Right cardiac atrium (tissue), 5 donors: ENCODE data around the gene STAG2. TPM values are rescaled to one million over a fixed set of nuclear protein-coding genes. Genes with fewer than 3 reads are reported as not detected.

ENCODE experiments used
- ATAC-seq, 2 donors: fragments of 200-7000 bp; cut with Tn5 transposase; one replicate each; pipeline versions ENCODE4 v1.8.0 to v1.9.1; 2020; ENCODE audit warnings: moderate library complexity in 2 of 2, mild to moderate bottlenecking in 1 of 2
- DNase-seq, 3 donors: peaks; one replicate each; pipeline ENCODE4 v3.0.0-alpha.2; 2020
- H3K27ac ChIP-seq: one replicate; pipeline ENCODE4 v1.5.1; 2013; ENCODE audit warnings: mild to moderate bottlenecking, low read length, control low read depth, moderate library complexity
- H3K27me3 ChIP-seq: one replicate; pipeline ENCODE4 v1.6.1; 2013; ENCODE audit not compliant: control insufficient read depth, insufficient read depth
- H3K4me1 ChIP-seq: one replicate; pipeline ENCODE4 v1.6.1; 2013; ENCODE audit warnings: low read length; ENCODE audit not compliant: control insufficient read depth, insufficient read depth
- H3K4me3 ChIP-seq: one replicate; pipeline ENCODE4 v1.5.1; 2013; ENCODE audit warnings: low read length, control low read depth
- H3K9me3 ChIP-seq: one replicate; pipeline ENCODE4 v1.6.1; 2013; ENCODE audit warnings: low read length; ENCODE audit not compliant: control insufficient read depth
- WGBS: extraction: QIAGEN DNeasy Blood & Tissue Kit; methylation state at CpG from one replicate; pipeline ENCODE4 v1.1.7; 2013; 5-methylcytosine and 5-hydroxymethylcytosine counted together
- intact Hi-C, 4 donors: fragments of 100-400 bp; cut with DNase I; formaldehyde crosslinking; loops; one replicate each; pipeline versions ENCODE4 v1.11.0 to v1.14.0; 2022 to 2023
- polyA plus RNA-seq: library from polyadenylated mRNA; stranded (reverse); fragments of 200-250 nt; gene quantifications from one replicate; pipeline ENCODE4 v1.2.3, GENCODE V29; 2013
- total RNA-seq, 4 donors: library from RNA; stranded (reverse); fragmentation: NEBNext Ultra II Directional; extraction: Animal tissue kit (Norgen Biotek cat#: 25700); gene quantifications; one replicate each; pipeline ENCODE4 v1.2.1, GENCODE V29; 2021
- donor health status: healthy with polysubstance abuse.
- donor health status: DM: no; HTN: yes; CAD: no.
- donor health status: DM: no; HTN: no; CAD: no.
- donor health status: DM: no; HTN: yes; CAD: no; lungs with severe emphysema.
- donor health status: DM: yes; HTN: yes; CAD: no.

The STAG2 gene
- total and polyA plus RNA-seq, 5 donors, result 11.9 to 43.4 (median 38.0) TPM

GRCh38 chrX:124001581-124001980 is 40.1 kb downstream of the STAG2 start:
- intact Hi-C loops, result no loop called here
- WGBS, result 87% methylated on average over 2 of the region's 2 CpGs
- no peaks in the 10 kb centered on the region for H3K27me3 ChIP-seq
- H3K4me1 ChIP-seq, result peaks cover 1% of the 10 kb centered on the region
- H3K4me3 ChIP-seq, result no peak overlapping the region
- DNase-seq (no peak), ATAC-seq (no peak)
- H3K27ac ChIP-seq, result no peak overlapping the region
- H3K9me3 ChIP-seq, result no peaks in the 10 kb centered on the region

DNA sequence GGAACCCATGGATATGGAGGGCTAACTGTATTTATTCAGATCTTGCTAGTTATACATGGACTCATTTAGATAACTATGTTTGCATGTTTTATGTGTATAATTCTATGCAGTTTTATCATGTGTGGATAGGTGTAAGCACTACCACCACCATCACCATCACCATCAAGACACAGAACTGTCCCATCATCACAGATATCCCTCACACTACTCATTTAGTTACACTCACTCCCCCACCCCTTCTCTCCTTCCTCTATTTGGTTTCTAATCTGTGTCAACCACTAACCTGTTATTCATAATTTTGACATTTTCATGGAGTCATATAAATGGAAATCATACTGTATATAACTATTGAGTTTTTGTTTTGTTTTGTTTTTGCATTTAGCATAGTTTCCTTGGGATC is 43.7 kb downstream of the STAG2 start:
- no peak overlapping the region for H3K27ac ChIP-seq
- intact Hi-C loops, result no loop called here
- no peak overlapping the region for H3K4me3 ChIP-seq
- DNase-seq, result no peak
- ATAC-seq, result no peak
- no peaks in the 10 kb centered on the region for H3K9me3 ChIP-seq
- H3K4me1 ChIP-seq, result peaks cover 1% of the 10 kb centered on the region
- H3K27me3 ChIP-seq, result no peaks in the 10 kb centered on the region

GRCh38 chrX:124010157-124010556 is 48.7 kb downstream of the STAG2 start:
- WGBS, result 89% methylated on average over 3 of the region's 3 CpGs
- intact Hi-C loops, result no loop called here
- H3K27me3 ChIP-seq, result no peaks in the 10 kb centered on the region
- no peak overlapping the region for H3K4me3 ChIP-seq
- DNase-seq, result no peak
- H3K4me1 ChIP-seq, result peaks cover 1% of the 10 kb centered on the region
- ATAC-seq, result no peak
- H3K27ac ChIP-seq, result no peak overlapping the region
- no peaks in the 10 kb centered on the region for H3K9me3 ChIP-seq

DNA sequence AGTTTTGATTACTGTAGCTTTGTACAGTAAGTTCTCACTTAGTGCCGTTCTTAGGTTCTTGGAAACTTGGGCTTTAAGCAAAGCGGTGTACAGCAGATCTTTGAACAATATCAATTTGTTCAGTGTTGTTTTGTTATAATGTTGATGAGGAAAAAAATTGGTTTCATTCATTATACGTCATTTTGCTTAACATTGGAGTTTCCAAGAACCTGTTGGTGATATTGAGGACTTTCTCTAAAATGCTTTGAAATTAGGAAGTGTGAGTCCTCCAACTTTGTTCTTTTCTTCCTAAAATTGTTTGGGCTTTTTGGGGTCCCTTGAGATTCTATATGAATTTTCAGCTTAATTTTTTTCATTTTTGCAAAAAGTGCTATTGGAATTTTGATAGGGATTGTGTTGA is 49.1 kb downstream of the STAG2 start:
- H3K4me1 ChIP-seq, result peaks cover 1% of the 10 kb centered on the region
- ATAC-seq, result no peak
- no peaks in the 10 kb centered on the region for H3K27me3 ChIP-seq
- 94% methylated on average over 3 of the region's 3 CpGs for WGBS
- intact Hi-C loops, result no loop called here
- H3K4me3 ChIP-seq, result no peak overlapping the region
- DNase-seq, result no peak
- H3K9me3 ChIP-seq, result no peaks in the 10 kb centered on the region
- H3K27ac ChIP-seq, result no peak overlapping the region

DNA sequence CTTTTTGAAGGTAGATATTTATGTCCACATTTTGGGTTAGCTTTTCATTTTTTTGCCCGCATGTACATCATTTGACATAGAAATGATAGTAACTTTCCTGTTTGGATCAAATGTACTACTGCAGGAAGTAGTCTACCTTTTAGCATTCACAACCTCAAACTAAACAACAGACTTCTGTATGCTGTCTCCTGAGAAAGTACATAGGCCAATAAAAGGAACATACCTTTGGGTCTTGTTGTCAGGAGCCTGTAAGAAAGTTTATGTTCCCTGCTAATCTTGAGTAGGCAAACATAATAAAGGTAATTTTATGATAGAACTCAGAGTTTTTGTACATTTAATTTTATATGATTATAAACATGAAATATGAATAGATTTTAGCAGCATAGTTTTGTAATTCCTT is 54.2 kb downstream of the STAG2 start:
- WGBS, result 91% methylated on average over 1 of the region's 1 CpG
- DNase-seq (no peak), ATAC-seq (no peak)
- intact Hi-C loops, result no loop called here
- no peak overlapping the region for H3K4me3 ChIP-seq
- H3K9me3 ChIP-seq, result no peaks in the 10 kb centered on the region
- no peak overlapping the region for H3K27ac ChIP-seq
- H3K27me3 ChIP-seq, result no peaks in the 10 kb centered on the region
- peaks cover 1% of the 10 kb centered on the region for H3K4me1 ChIP-seq

GRCh38 chrX:124016825-124017224 is 55.3 kb downstream of the STAG2 start:
- H3K4me3 ChIP-seq, result no peak overlapping the region
- intact Hi-C loops, result no loop called here
- H3K27ac ChIP-seq, result no peak overlapping the region
- H3K9me3 ChIP-seq, result no peaks in the 10 kb centered on the region
- 97% methylated on average over 1 of the region's 1 CpG for WGBS
- DNase-seq, result no peak
- H3K4me1 ChIP-seq, result peaks cover 1% of the 10 kb centered on the region
- no peak for ATAC-seq
- H3K27me3 ChIP-seq, result no peaks in the 10 kb centered on the region

DNA sequence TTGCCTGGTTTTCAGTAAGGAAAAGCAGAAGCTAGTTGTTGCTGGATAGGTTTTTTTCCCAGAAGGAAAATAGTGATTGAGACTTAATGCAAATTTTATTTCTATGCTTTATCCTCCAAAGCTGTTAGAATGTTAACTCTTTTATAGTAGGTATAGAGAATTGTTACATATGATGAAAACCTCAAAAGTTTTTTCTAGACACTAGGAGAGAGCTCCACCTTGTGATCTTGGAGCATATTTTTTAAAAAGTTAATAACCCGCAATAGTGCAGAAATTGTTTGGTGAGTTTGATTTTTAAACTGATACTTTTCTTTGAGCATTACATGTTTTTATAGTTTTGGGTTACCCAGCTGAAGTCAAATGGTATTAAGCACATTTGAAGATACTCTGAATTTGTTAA is 56.5 kb downstream of the STAG2 start:
- 47% methylated on average over 1 of the region's 1 CpG for WGBS
- no peak overlapping the region for H3K4me3 ChIP-seq
- intact Hi-C loops, result no loop called here
- H3K27ac ChIP-seq, result no peak overlapping the region
- no peaks in the 10 kb centered on the region for H3K27me3 ChIP-seq
- H3K9me3 ChIP-seq, result no peaks in the 10 kb centered on the region
- peaks cover 1% of the 10 kb centered on the region for H3K4me1 ChIP-seq
- DNase-seq, result no peak
- no peak for ATAC-seq

- H3K9me3 ChIP-seq, result no peaks in the 10 kb centered on the region
- 62% methylated on average over 3 of the region's 3 CpGs for WGBS
- peaks cover 1% of the 10 kb centered on the region for H3K4me1 ChIP-seq
- ATAC-seq (no peak), DNase-seq (no peak)
- H3K27me3 ChIP-seq, result no peaks in the 10 kb centered on the region
- H3K4me3 ChIP-seq, result no peak overlapping the region
- H3K27ac ChIP-seq, result no peak overlapping the region
- intact Hi-C loops, result no loop called here
These were observed 62.3 kb downstream of the STAG2 start for GRCh38 chrX:124023838-124024238.

DNA sequence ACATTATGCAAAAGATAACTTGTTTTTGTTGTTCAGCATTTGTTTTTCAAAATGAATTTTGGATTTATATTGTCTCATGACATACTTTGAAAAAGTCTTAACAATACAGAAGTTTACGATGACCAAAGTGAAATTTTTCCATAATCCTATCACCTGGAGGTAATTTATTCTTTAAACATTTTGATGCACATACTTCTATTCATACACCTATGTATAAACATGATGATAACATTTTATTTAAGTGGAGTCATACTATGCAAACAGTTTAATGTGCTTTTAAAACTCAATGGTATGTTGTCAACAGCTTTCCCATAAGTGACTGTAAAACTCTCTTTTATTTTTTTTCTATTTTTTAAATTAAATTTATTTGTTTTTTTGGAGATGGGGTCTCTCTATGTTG is 65.0 kb downstream of the STAG2 start:
- Histone ChIP-seq H3K9me3 (no peaks in the 10 kb centered on the region), H3K4me1 (no peaks in the 10 kb centered on the region), H3K27ac (no peak overlapping the region), H3K4me3 (no peak overlapping the region), H3K27me3 (no peaks in the 10 kb centered on the region)
- intact Hi-C loops, result no loop called here
- ATAC-seq, result no peak
- WGBS, result 98% methylated on average over 1 of the region's 1 CpG
- no peak for DNase-seq

GRCh38 chrX:124028182-124028581 is 66.7 kb downstream of the STAG2 start:
- DNase-seq, result no peak
- 87% methylated on average over 3 of the region's 3 CpGs for WGBS
- no peaks in the 10 kb centered on the region for H3K4me1 ChIP-seq

GRCh38 chrX:124030520-124030919 is 69.0 kb downstream of the STAG2 start:
- Histone ChIP-seq H3K4me3 (no peak overlapping the region), H3K27ac (no peak overlapping the region), H3K9me3 (no peaks in the 10 kb centered on the region), H3K27me3 (no peaks in the 10 kb centered on the region), H3K4me1 (no peaks in the 10 kb centered on the region)
- intact Hi-C loops, result no loop called here
- WGBS, result 95% methylated on average over 1 of the region's 1 CpG
- DNase-seq, result no peak
- ATAC-seq, result no peak

More at GRCh38 chrX:124028182-124028581, 66.7 kb downstream of the STAG2 start:
- ATAC-seq, result no peak
- Histone ChIP-seq H3K4me3 (no peak overlapping the region), H3K27ac (no peak overlapping the region), H3K9me3 (no peaks in the 10 kb centered on the region), H3K27me3 (no peaks in the 10 kb centered on the region)
- intact Hi-C loops, result no loop called here

DNA sequence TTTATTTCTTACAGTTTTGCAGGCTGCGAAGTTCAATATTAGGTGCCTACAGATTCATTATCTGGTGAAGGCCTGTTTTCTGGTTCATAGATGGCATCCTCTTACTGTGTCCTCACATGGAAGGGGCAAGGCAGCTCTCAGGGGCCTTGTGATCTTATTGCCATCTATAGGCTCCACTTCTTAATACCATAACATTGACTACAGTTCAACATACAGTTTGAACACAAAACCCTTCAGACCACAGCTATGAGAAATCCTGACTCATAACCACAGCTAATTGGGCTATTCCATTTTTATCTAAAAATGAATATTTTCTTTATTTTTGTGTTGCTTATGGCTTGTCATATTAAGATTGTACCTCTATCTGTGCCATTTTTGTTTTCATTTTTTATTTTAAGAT is 72.3 kb downstream of the STAG2 start:
- no peak for ATAC-seq
- 97% methylated on average over 1 of the region's 1 CpG for WGBS

More for the DNA sequence above, 72.3 kb downstream of the STAG2 start:
- intact Hi-C loops, result no loop called here
- H3K27me3 ChIP-seq, result no peaks in the 10 kb centered on the region
- no peaks in the 10 kb centered on the region for H3K9me3 ChIP-seq
- no peak for DNase-seq
- H3K4me3 ChIP-seq, result no peak overlapping the region
- no peaks in the 10 kb centered on the region for H3K4me1 ChIP-seq
- H3K27ac ChIP-seq, result no peak overlapping the region
